Measurements from ENCODE around the gene MYMX. TPM values are rescaled to one million over a fixed set of nuclear protein-coding genes. Genes with fewer than 3 reads are reported as not detected.

The MYMX gene
- total RNA-seq, 1 experiment from 2014 or later, result not detected

GRCh38 chr6:44203955-44204354 is 12.8 kb upstream of the MYMX start:
- Histone ChIP-seq H3K4me3 (ENCODE audit: low read depth, low read length, poor library complexity, severe bottlenecking) (no peak overlapping the region), H3K4me1 (ENCODE audit: insufficient read depth, low read length, poor library complexity, severe bottlenecking) (no peaks in the 10 kb centered on the region), H3K27ac (ENCODE audit: low read depth, low read length, poor library complexity, severe bottlenecking) (no peak overlapping the region), H3K27me3 (replicated peaks; ENCODE audit: insufficient read depth, low read depth, low read length, poor library complexity) (no peaks in the 10 kb centered on the region), H3K9me3 (ENCODE audit: low read depth, low read length, poor library complexity, severe bottlenecking) (no peaks in the 10 kb centered on the region), H3K36me3 (ENCODE audit: insufficient read depth, low read length, poor library complexity, severe bottlenecking) (no peaks in the 10 kb centered on the region)
- ChIA-PET POLR2A (ENCODE audit: low non-redundant PET) (no interaction called here), CTCF (no interaction called here)
- intact Hi-C loops (cut with micrococcal nuclease; ENCODE audit: unreplicated experiment), result no loop called here
- TF ChIP-seq CTCF (conservative IDR thresholded peaks at IDR 0.05; ENCODE audit: low read depth, low read length), result no peak
- TF ChIP-seq EZH2 (IDR thresholded peaks at IDR 0.05; ENCODE audit: borderline replicate concordance, low read depth, low read length, poor library complexity, severe bottlenecking), result no peak
- no TSS peak for BruUV-seq (replicated peaks)
- no peak for DNase-seq (ENCODE audit: low spot score)

GRCh38 chr6:44207966-44208365 is 8.8 kb upstream of the MYMX start:
- intact Hi-C loops (cut with micrococcal nuclease; ENCODE audit: unreplicated experiment), result no loop called here
- Histone ChIP-seq H3K27ac (ENCODE audit: low read depth, low read length, poor library complexity, severe bottlenecking) (no peak overlapping the region), H3K4me3 (ENCODE audit: low read depth, low read length, poor library complexity, severe bottlenecking) (no peak overlapping the region), H3K9me3 (ENCODE audit: low read depth, low read length, poor library complexity, severe bottlenecking) (no peaks in the 10 kb centered on the region), H3K4me1 (ENCODE audit: insufficient read depth, low read length, poor library complexity, severe bottlenecking) (no peaks in the 10 kb centered on the region), H3K27me3 (replicated peaks; ENCODE audit: insufficient read depth, low read depth, low read length, poor library complexity) (no peaks in the 10 kb centered on the region), H3K36me3 (ENCODE audit: insufficient read depth, low read length, poor library complexity, severe bottlenecking) (no peaks in the 10 kb centered on the region)
- ChIA-PET POLR2A (ENCODE audit: low non-redundant PET) (no interaction called here), CTCF (no interaction called here)
- no TSS peak for BruUV-seq (replicated peaks)
- TF ChIP-seq CTCF (conservative IDR thresholded peaks at IDR 0.05; ENCODE audit: low read depth, low read length) (no peak), EZH2 (IDR thresholded peaks at IDR 0.05; ENCODE audit: borderline replicate concordance, low read depth, low read length, poor library complexity, severe bottlenecking) (no peak)
- no peak for DNase-seq (ENCODE audit: low spot score)

GRCh38 chr6:44211284-44211683 is 5.4 kb upstream of the MYMX start:
- CTCF ChIA-PET, result no interaction called here
- TF ChIP-seq EZH2 (IDR thresholded peaks at IDR 0.05; ENCODE audit: borderline replicate concordance, low read depth, low read length, poor library complexity, severe bottlenecking) (no peak), CTCF (conservative IDR thresholded peaks at IDR 0.05; ENCODE audit: low read depth, low read length) (no peak)

More at GRCh38 chr6:44211284-44211683, 5.4 kb upstream of the MYMX start:
- H3K27ac ChIP-seq (ENCODE audit: low read depth, low read length, poor library complexity, severe bottlenecking), result no peak overlapping the region
- POLR2A ChIA-PET (ENCODE audit: low non-redundant PET), result no interaction called here
- no peaks in the 10 kb centered on the region for H3K36me3 ChIP-seq (ENCODE audit: insufficient read depth, low read length, poor library complexity, severe bottlenecking)
- intact Hi-C loops (cut with micrococcal nuclease; ENCODE audit: unreplicated experiment), result no loop called here
- H3K4me1 ChIP-seq (ENCODE audit: insufficient read depth, low read length, poor library complexity, severe bottlenecking), result no peaks in the 10 kb centered on the region
- BruUV-seq (replicated peaks), result no TSS peak
- H3K9me3 ChIP-seq (ENCODE audit: low read depth, low read length, poor library complexity, severe bottlenecking), result no peaks in the 10 kb centered on the region
- no peaks in the 10 kb centered on the region for H3K27me3 ChIP-seq (replicated peaks; ENCODE audit: insufficient read depth, low read depth, low read length, poor library complexity)
- DNase-seq (ENCODE audit: low spot score), result no peak
- no peak overlapping the region for H3K4me3 ChIP-seq (ENCODE audit: low read depth, low read length, poor library complexity, severe bottlenecking)

Measured in A673 (cell line).